SK-N-SH treated with all-trans-retinoic acid at 6 μM for 48 hours (cell line): ENCODE measurements around the gene CELF1.

Experiments used
- ATAC-seq: fragments of 200-7000 bp; cut with Tn5 transposase; 3 replicates; pipeline ENCODE4 v1.9.1; 2020; ENCODE audit warnings: mild to moderate bottlenecking, moderate library complexity
- ARNTL ChIP-seq: fragments of 450-650 bp; formaldehyde crosslinking; IDR thresholded peaks from 2 replicates; pipeline ENCODE4 v1.5.0; 2020; ENCODE audit warnings: low read depth, mild to moderate bottlenecking, moderate library complexity, borderline replicate concordance
- BACH2 ChIP-seq: fragments of 250-450 bp; sonication (Bioruptor Pico); IDR thresholded peaks from 2 replicates; pipeline ENCODE4 v1.9.0; 2021; ENCODE audit warnings: mild to moderate bottlenecking, borderline replicate concordance
- CSDC2 ChIP-seq: fragments of 250-450 bp; sonication (Bioruptor Pico); IDR thresholded peaks from 2 replicates; pipeline ENCODE4 v1.5.0; 2020; ENCODE audit warnings: mild to moderate bottlenecking, moderate library complexity
- ESRRG ChIP-seq: fragments of 250-450 bp; sonication (Bioruptor Pico); IDR thresholded peaks from 2 replicates; pipeline ENCODE4 v1.6.1; 2021; ENCODE audit warnings: mild to moderate bottlenecking
- GLIS3 ChIP-seq: fragments of 250-450 bp; sonication (Bioruptor Pico); IDR thresholded peaks from 2 replicates; pipeline ENCODE4 v1.5.0; 2020; ENCODE audit warnings: mild to moderate bottlenecking, moderate library complexity
- OSR1 ChIP-seq: fragments of 250-450 bp; sonication (Bioruptor Pico); IDR thresholded peaks from 2 replicates; pipeline ENCODE4 v1.8.0; 2022; ENCODE audit warnings: moderate library complexity, mild to moderate bottlenecking, inconsistent platforms
- PPARA ChIP-seq: fragments of 250-450 bp; sonication (Bioruptor Pico); IDR thresholded peaks from 2 replicates; pipeline ENCODE4 v1.5.0; 2020; ENCODE audit warnings: mild to moderate bottlenecking, borderline replicate concordance
- RARB ChIP-seq: fragments of 250-450 bp; sonication (Bioruptor Pico); IDR thresholded peaks from 2 replicates; pipeline ENCODE4 v1.8.0; 2021; ENCODE audit warnings: mild to moderate bottlenecking, moderate library complexity
- SNAI2 ChIP-seq: fragments of 250-450 bp; sonication (Bioruptor Pico); IDR thresholded peaks from 2 replicates; pipeline ENCODE4 v1.5.0; 2020; ENCODE audit warnings: mild to moderate bottlenecking, moderate library complexity
- TCF4 ChIP-seq: fragments of 250-450 bp; sonication (Bioruptor Pico); IDR thresholded peaks from 2 replicates; pipeline ENCODE4 v1.8.0; 2021; ENCODE audit warnings: mild to moderate bottlenecking, moderate library complexity, borderline replicate concordance
- TOX ChIP-seq: fragments of 250-450 bp; sonication (Bioruptor Pico); IDR thresholded peaks from 2 replicates; pipeline ENCODE4 v1.8.0; 2021; ENCODE audit warnings: mild to moderate bottlenecking, moderate library complexity, borderline replicate concordance
- ZFP30 ChIP-seq: fragments of 450-650 bp; formaldehyde crosslinking; IDR thresholded peaks from 2 replicates; pipeline ENCODE4 v1.5.0; 2022; ENCODE audit warnings: mild to moderate bottlenecking, moderate library complexity
- ZNF565 ChIP-seq: fragments of 450-650 bp; formaldehyde crosslinking; conservative IDR thresholded peaks from 2 replicates; pipeline ENCODE4 v1.5.0; 2020; ENCODE audit warnings: low read depth, mild to moderate bottlenecking, moderate library complexity
- ZNF70 ChIP-seq: fragments of 450-650 bp; formaldehyde crosslinking; IDR thresholded peaks from 2 replicates; pipeline ENCODE4 v1.5.0; 2020; ENCODE audit warnings: mild to moderate bottlenecking, moderate library complexity
- ZNF8 ChIP-seq: fragments of 450-650 bp; formaldehyde crosslinking; IDR thresholded peaks from 2 replicates; pipeline ENCODE4 v1.5.0; 2020; ENCODE audit warnings: mild to moderate bottlenecking, moderate library complexity
- TF ChIP-seq, protein P1 (sequence below): fragments of 250-450 bp; sonication (Bioruptor Pico); IDR thresholded peaks from 2 replicates; pipeline ENCODE4 v1.5.1; 2020; ENCODE audit warnings: low read depth, mild to moderate bottlenecking, moderate library complexity
- TF ChIP-seq, protein P2 (sequence below): fragments of 250-450 bp; sonication (Bioruptor Pico); IDR thresholded peaks from 2 replicates; pipeline ENCODE4 v1.5.1; 2021; ENCODE audit warnings: mild to moderate bottlenecking, moderate library complexity
- TF ChIP-seq, protein P3 (sequence below): fragments of 250-450 bp; sonication (Bioruptor Pico); IDR thresholded peaks from 2 replicates; pipeline ENCODE4 v1.8.0; 2021; ENCODE audit warnings: low read depth, mild to moderate bottlenecking, moderate library complexity, borderline replicate concordance
- TF ChIP-seq, protein P4 (sequence below): fragments of 250-450 bp; sonication (Bioruptor Pico); IDR thresholded peaks from 2 replicates; pipeline ENCODE4 v1.5.0; 2020; ENCODE audit warnings: mild to moderate bottlenecking, moderate library complexity

CELF1 gene

DNA sequence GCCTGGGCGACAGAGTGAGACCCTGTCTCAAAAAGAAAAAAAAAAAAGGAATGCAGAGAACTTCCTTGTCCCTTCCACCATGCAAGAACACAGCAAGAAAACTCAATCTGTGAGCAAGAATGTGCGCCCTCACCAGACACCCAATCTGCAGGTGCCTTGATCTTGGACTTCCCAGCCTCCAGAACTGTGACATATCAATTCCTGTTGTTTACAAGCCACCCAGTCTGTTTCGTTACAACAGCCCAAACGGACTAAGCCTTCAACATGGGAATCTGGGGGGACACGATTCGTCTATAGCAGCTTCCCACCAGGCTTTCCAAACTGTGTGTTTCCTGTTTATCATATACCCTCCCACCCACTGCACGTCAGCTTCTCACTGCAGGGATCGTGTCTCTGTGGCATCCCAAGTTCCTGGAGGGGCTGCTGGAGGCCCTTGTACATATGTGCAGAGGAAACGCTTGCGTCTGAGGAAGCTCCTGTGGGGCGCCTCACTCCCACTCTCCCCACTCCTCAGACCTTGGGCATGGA lies 115.7 kb downstream of the CELF1 start (continued):
- TF ChIP-seq, protein P1, sequence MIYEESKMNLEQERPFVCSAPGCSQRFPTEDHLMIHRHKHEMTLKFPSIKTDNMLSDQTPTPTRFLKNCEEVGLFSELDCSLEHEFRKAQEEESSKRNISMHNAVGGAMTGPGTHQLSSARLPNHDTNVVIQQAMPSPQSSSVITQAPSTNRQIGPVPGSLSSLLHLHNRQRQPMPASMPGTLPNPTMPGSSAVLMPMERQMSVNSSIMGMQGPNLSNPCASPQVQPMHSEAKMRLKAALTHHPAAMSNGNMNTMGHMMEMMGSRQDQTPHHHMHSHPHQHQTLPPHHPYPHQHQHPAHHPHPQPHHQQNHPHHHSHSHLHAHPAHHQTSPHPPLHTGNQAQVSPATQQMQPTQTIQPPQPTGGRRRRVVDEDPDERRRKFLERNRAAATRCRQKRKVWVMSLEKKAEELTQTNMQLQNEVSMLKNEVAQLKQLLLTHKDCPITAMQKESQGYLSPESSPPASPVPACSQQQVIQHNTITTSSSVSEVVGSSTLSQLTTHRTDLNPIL (CRISPR knock-in tag) = no peak
- TF ChIP-seq, protein P2, sequence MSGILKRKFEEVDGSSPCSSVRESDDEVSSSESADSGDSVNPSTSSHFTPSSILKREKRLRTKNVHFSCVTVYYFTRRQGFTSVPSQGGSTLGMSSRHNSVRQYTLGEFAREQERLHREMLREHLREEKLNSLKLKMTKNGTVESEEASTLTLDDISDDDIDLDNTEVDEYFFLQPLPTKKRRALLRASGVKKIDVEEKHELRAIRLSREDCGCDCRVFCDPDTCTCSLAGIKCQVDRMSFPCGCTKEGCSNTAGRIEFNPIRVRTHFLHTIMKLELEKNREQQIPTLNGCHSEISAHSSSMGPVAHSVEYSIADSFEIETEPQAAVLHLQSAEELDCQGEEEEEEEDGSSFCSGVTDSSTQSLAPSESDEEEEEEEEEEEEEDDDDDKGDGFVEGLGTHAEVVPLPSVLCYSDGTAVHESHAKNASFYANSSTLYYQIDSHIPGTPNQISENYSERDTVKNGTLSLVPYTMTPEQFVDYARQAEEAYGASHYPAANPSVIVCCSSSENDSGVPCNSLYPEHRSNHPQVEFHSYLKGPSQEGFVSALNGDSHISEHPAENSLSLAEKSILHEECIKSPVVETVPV = no peak
- no peak for TF ChIP-seq CSDC2 (CRISPR knock-in tag)
- no peak for TF ChIP-seq ZNF565 (CRISPR knock-in tag)
- no peak for TF ChIP-seq BACH2 (CRISPR knock-in tag)

DNA sequence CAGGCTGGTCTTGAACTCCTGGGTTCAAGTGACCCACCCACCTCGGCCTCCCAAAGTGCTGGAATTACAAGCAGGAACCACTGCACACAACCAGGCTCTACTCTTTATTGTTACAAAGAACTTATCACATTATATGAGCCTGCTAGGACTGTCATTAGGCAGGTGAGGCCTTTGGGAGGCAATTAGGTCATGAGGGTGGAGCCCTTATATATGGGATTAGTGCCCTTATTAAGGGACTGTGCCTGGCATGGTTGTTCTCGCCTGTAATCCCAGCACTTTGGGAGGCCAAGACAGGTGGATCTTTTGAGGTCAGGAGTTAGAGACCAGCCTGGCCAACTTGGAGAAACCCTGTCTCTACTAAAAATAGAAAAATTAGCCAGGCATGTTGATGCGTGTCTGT lies 116.2 kb downstream of the CELF1 start:
- no peak for ATAC-seq
- TF ChIP-seq, protein P3, sequence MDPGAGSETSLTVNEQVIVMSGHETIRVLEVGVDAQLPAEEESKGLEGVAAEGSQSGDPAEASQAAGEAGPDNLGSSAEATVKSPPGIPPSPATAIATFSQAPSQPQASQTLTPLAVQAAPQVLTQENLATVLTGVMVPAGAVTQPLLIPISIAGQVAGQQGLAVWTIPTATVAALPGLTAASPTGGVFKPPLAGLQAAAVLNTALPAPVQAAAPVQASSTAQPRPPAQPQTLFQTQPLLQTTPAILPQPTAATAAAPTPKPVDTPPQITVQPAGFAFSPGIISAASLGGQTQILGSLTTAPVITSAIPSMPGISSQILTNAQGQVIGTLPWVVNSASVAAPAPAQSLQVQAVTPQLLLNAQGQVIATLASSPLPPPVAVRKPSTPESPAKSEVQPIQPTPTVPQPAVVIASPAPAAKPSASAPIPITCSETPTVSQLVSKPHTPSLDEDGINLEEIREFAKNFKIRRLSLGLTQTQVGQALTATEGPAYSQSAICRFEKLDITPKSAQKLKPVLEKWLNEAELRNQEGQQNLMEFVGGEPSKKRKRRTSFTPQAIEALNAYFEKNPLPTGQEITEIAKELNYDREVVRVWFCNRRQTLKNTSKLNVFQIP = no peak
- TF ChIP-seq ZNF565 (CRISPR knock-in tag) = no peak
- TF ChIP-seq PPARA (CRISPR knock-in tag) = no peak
- TF ChIP-seq CSDC2 (CRISPR knock-in tag) = no peak
- TF ChIP-seq, all 23 proteins: peak for 0

DNA sequence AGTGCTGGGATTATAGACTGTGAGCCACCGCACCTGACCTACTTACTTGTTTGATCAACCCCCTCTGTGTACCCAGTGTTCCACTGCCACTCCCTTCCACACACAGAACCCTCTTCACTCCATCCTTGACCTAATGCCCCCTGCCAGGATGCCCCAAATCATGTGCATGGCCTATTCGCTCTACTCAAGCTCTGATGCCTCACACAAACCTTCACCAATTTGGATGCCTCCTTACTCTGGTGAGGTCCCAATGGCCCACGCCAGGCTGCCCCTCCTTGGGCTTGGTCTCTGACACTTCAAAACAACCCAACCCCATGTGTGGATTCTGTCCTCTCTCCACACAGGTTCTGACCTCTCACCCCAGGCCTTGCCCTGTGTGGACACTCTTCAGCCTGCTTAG lies 117.2 kb downstream of the CELF1 start:
- no peak for ATAC-seq
- no peak for TF ChIP-seq TOX (CRISPR knock-in tag)
- TF ChIP-seq RARB (CRISPR knock-in tag) = no peak
- TF ChIP-seq BACH2 (CRISPR knock-in tag) = no peak
- TF ChIP-seq OSR1 (CRISPR knock-in tag) = no peak
- TF ChIP-seq ARNTL (CRISPR knock-in tag) = no peak
- TF ChIP-seq TCF4 (CRISPR knock-in tag) = no peak
- no peak for TF ChIP-seq SNAI2 (CRISPR knock-in tag)
- TF ChIP-seq ZFP30 (CRISPR knock-in tag) = no peak
- TF ChIP-seq ESRRG (CRISPR knock-in tag) = no peak
- TF ChIP-seq ZNF70 (CRISPR knock-in tag) = no peak
- TF ChIP-seq GLIS3 (CRISPR knock-in tag) = no peak
- TF ChIP-seq, all 23 proteins: peak for 0

DNA sequence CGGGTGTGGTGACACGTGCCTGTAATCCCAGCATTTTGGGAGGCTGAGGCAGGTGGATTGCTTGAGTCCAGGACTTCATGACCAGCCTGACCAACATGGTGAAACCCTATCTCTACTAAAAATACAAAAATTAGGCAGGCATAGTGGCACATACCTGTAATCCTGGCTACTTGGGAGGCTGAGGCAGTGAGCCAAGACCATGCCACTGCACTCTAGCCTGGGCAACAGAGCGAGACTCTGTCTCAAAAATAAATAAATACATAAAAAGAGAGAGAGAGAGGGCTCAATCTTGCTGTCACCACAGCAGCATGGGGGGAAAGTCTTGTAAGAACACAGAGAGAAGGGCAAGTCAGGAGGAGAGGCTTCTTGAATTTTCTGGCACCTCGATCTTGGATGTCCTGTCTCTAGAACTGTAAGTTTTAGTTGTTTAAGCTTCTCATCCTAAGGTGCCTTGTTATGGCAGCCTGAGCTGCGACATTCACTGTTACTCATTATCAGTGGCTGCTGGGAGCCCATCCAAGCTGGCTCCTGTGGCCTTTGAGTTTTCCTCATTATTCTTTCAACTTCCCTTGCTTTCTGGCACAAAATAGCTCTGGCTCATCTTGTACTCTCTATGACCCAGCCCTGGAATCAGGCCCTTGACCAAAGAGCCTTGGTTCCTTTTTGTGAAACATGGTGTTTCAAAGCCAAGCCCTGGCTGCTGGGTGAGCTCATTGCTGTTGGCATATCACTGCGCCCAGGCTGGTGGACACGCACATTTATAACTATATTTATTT lies 118.7 kb downstream of the CELF1 start:
- TF ChIP-seq ZFP30 (CRISPR knock-in tag) (no peak), ZNF8 (CRISPR knock-in tag) (no peak), TOX (CRISPR knock-in tag) (no peak), ZNF565 (CRISPR knock-in tag) (no peak), SNAI2 (CRISPR knock-in tag) (no peak), TCF4 (CRISPR knock-in tag) (no peak), GLIS3 (CRISPR knock-in tag) (no peak), OSR1 (CRISPR knock-in tag) (no peak)
- TF ChIP-seq, protein P1 (CRISPR knock-in tag) = no peak
- TF ChIP-seq, protein P2 = no peak
- TF ChIP-seq, protein P4, sequence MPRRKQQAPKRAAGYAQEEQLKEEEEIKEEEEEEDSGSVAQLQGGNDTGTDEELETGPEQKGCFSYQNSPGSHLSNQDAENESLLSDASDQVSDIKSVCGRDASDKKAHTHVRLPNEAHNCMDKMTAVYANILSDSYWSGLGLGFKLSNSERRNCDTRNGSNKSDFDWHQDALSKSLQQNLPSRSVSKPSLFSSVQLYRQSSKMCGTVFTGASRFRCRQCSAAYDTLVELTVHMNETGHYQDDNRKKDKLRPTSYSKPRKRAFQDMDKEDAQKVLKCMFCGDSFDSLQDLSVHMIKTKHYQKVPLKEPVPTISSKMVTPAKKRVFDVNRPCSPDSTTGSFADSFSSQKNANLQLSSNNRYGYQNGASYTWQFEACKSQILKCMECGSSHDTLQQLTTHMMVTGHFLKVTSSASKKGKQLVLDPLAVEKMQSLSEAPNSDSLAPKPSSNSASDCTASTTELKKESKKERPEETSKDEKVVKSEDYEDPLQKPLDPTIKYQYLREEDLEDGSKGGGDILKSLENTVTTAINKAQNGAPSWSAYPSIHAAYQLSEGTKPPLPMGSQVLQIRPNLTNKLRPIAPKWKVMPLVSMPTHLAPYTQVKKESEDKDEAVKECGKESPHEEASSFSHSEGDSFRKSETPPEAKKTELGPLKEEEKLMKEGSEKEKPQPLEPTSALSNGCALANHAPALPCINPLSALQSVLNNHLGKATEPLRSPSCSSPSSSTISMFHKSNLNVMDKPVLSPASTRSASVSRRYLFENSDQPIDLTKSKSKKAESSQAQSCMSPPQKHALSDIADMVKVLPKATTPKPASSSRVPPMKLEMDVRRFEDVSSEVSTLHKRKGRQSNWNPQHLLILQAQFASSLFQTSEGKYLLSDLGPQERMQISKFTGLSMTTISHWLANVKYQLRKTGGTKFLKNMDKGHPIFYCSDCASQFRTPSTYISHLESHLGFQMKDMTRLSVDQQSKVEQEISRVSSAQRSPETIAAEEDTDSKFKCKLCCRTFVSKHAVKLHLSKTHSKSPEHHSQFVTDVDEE (CRISPR knock-in tag) = no peak
- peak; percentile 47 for ATAC-seq
